Activated CD4-positive, alpha-beta T cell treated with anti-CD3 and anti-CD28 coated beads, Interleukin-2, Interleukin-4, amounts not matched to agents 100 ng/mL and 50 ng/mL, durations not matched to agents 16 hours and 8 hours (primary cell): ENCODE results near the gene CALR.
"Not testable (repeated sequence)": the region's sequence is repeated elsewhere in the genome, so short reads cannot be mapped to it uniquely, and the experiment has no call there.

ENCODE experiments used
- DNase-seq: peaks from one replicate; pipeline ENCODE4 v3.0.0-alpha.2; 2020; ENCODE audit warnings: low spot score

The CALR gene

DNA sequence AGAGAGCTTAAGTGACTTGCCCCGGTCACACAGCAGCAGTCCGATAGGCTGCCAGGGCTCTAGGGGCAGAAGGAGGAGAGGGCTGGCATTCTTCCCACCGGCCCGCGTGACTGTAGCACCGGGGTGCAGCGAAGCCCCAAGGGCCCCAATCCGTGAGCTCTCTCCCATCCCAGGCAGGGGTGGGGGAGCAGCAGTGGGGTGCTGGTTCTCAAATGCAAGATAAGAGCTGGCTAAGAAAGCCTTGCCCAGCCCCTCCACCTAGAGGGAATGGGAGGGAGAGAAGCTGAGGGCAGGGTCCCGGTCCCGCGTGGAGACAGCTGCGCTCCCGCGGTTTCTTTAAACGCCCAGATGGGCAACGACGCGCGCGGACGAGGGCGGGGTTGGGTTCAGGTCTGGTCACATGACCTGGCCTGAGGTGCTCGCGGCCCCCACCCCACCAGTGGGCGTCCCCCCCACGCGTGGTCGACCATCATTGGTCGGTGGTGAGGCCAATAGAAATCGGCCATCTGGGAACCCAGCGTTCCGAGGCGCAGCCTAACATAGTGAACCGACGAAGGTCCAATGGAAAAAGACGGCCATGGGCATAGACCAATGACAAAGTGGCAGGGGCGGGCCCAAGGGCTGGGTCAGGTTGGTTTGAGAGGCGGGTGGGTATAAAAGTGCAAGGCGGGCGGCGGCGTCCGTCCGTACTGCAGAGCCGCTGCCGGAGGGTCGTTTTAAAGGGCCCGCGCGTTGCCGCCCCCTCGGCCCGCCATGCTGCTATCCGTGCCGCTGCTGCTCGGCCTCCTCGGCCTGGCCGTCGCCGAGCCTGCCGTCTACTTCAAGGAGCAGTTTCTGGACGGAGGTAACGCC is at the start of gene CALR:
Gene CALR (plus strand): TSS at position 683 of the 852 bp plus-strand sequence. CDS start 71 bp downstream, at position 754.
- peak; percentile 100 for DNase-seq

DNA sequence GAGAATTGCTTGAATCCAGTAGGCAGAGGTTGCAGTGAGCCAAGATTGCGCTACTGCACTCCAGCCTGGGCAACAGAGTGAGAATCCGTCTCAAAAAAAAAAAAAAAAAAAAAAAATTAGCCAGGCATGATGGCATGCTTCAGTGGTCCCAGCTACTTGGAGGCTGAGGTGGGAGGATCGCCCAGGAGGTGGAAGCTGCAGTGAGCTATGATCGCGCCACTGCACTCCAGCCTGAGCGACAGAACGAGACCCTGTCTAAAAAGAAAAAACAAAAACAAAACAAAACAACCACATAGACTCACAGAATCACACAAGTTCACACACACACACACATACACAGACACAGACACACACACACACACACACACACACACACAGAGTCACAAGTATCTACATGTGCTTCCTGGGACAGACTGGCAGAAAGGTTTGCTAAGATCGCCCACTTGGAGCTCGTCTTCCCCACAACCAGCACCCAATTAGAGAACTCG is 48.1 kb upstream of the CALR start:
- not testable (repeated sequence) for DNase-seq

DNA sequence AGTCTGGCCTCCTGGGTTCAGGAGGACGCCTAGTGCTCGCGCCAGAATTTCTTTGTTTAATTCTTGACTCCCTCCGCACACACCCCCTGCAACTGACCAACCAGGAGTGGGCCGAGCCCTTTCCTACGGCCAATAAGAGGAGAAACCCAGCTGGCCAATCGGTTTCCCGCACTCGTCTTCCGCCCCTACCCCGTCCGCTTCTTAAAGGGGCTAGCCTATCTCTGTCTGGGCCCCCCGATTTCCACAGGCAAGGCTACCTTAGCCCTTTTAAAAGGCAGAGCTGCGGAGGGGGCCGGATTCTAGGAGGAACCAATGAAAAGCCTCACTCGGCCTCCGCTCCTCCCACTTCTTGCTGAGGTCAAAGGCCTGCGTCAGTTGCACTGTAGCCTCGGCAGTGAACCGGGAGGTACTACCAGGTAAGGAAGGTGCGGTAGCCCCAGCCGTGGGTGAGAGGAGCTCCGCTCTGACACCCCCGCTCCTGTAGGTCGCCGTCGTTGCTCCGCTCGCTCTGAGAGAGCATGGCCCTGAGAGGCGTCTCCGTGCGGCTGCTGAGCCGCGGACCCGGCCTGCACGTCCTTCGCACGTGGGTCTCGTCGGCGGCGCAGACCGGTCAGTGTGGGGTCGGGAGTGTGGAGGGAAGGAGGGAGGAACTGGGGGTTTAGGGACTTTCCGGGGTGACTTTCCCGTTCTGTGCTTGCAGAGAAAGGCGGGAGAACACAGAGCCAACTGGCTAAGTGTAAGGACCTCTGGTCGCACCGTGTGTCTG is 47.4 kb upstream of the CALR start, which contains the start of gene GCDH:
Gene GCDH (plus strand): TSS at position 374 of the 766 bp plus-strand sequence. CDS start 145 bp downstream, at position 519.
- peak; percentile 98 for DNase-seq

DNA sequence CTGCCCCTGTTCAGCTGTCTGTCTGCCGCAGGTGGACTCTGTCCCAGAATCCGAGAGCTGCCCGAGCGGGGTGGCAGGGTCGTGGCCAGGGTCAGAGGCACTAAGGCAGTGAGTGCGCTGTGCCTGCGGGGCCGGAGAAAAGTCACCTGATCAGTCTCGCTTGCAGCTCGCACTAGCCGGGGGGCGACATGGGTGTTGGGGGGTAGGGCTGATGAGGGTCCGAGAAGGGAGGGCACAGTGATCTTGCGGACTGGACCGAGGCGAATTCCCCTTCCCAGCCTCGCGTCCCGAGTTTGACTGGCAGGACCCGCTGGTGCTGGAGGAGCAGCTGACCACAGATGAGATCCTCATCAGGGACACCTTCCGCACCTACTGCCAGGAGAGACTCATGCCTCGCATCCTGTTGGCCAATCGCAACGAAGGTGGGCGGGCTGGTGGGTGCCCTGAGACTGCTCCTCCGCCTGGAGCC is 46.8 kb upstream of the CALR start:
- DNase-seq: no peak

DNA sequence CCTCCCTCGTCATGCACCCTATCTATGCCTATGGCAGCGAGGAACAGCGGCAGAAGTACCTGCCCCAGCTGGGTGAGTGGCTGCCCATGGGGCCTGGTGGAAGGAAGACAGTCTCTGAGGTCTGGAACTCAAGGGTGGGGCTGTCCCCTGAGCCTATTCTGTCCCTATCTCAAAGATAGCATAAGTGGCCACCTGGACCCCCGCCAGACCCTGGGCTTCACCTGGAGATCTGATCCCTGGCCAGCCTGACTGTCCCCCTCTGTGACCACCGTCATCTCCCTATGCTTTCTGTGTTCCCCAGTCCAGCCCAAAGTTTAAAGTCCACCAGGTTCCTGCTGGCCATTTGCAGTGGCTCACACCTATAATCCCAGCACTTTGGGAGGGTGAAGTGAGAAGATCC is 44.8 kb upstream of the CALR start:
- no peak for DNase-seq

DNA sequence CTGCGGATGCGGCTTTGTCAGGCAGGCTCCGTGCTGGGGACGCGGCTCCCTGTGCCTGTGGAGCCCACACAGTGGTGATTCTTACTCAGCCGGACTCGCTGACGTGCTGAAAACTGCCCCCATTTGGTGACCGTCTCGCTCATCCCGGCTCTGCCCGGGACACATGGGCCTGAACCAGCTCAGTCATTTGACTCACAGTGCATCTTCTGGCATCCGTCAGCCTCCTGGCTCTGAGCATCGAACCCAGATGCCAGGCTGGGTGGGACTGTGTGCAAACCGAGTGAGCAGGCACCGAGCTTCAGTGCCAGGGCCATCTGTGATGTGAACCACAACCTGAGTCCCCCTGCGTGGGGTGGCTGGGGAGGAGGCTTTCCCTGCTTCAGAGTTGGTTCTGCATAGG is 41.9 kb upstream of the CALR start:
- no peak for DNase-seq

DNA sequence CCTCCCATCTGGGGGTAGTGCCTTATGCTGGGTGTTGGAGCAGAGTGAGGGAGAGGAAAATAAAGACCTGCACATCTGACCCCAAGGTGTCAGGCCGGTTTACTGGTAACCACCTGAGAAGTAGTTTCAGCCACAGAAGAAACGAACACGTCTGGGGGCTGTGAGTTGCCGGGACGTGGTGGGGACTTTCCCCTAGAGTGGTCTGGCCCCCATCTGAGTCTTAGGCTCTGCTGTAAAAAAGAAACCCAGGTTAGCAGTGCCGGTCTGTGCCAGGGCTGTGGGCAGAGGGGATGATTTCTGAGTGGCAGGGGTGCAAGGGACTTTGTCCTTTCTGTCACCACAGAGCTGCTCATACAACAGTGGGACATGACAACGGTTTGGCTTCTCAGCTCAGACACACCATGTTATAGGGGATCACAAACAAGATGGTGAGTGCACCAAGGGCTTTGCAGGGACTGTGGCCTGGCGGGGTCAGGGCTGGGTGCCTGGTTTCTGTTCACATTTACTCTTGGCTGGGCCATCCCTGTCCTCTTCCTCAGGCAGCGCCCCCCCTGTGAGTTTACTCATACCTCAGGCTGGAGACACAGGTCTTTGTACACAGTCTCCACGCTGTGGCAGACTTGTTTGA is 38.4 kb upstream of the CALR start:
- peak; percentile 55 for DNase-seq

DNA sequence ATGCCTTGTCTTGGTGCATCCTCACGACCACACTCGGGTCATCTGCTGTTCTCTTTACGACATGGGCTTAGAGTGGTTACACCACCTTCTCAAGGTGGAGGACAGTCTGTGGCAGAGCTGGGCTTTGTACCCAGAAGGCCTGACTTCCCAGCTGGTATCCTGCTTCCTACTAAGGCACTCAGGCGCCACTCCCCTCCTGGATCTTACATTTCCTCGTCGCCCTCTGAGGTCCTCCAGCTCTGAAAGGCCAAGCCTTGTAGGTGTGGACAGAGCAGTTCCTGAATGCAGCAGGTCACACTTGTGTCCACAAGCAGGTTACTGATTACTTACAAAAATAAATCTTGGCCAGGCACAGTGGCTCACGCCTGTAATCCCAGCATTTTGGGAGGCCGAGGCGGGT is 31.2 kb upstream of the CALR start:
- DNase-seq: no peak

DNA sequence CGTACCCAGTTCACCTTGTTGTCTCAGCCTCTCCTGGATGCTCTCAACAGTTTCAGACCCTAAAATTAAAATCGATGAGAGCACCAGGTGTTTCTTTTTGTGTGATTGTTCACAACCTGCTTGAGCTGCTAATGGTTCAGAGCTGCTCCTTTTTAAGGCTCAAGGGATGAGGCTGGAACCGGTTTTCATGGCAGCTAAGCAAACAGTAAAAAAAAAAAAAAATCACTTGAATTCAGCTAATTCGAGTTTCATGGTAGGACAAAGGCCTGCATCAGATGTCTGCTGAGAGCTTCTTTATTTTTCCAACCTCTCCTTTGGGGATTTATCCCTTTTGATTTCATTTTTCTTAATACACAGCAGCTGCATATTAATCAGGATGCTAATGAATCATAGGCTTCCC is 25.8 kb upstream of the CALR start:
- DNase-seq: no peak

DNA sequence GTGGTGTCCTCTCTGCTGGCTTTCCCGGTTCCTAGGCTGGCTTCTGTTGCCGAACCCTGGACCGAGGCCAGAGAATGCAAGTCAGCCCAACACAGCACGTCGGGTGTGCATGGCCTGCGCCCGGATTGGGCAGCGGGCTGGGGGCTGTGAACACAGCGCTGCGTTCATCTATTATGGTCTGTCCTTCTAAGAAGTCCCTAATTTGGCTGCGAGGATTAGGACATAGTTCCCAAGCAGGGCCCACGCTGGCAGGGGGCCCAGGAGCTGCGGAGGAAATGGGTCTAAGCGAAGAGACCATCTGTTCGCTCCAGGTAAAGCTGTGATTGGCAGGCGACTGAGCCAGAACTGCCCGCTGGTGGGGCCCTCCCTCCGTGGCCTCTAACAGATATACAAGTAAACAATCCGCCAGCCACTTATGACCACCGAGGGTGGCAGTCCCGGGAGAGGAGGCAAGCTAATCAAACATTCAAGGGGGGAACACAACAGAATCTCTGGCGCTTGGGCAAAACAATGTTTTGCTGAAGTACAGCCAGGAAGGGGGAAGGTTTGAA is 25.3 kb upstream of the CALR start:
- DNase-seq: no peak

DNA sequence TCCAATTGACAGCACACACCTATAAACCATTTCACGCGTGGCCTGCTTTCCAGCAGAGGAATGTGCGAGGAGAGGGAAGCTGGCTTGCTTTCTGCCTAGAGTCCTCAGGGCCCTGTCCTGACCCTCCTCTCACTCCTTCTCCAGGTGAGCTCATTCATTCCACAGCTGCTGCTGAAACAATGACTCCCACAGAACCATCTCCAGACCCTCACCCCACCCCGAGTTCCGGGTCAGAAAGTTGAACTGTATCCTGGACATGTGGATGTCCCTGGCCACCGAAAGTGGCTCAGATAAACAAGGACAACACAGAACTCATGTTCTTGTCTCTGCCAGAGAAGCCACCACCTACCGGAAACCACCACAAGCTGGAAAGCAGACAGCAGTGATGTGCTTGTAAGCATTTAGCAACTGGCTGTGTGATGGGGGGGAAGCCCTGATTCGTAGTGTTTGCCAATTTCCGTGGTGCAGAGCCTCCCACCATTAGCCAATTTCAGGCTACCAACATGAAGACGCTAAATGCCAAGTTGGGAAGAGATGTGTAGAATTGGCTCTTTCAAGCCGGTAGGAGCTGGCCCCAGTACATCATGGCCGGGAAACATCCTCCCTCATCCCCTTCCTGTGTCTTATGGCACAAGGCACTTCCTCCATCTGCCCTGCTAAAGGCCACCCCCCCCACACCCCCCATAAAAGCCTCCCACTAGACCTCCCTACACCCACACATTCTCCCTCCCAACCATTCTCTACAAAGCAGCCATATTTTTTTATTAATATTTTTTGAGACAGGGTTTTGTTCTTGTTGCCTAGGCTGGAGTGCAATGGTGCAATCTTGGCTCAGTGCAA is 24.3 kb upstream of the CALR start:
- DNase-seq: peak; percentile 49

DNA sequence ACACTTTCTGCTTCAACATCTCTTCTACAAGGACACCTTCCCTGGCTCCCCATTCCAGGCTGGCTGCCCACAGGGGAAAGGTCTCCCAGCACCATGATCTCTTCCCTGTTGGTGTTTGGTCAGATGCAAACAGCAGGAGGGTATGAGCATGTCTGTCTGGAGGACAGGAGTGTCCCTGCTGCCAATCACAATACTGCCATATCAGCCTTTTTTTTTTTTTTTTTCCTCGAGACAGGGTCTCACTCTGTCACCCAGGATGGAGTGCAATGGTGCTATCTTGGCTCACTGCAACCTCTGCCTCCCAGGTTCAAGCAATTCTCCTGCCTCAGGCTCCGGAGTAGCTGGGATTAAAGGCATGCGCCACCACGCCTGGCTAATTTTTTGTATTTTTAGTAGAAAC is 22.5 kb upstream of the CALR start:
- DNase-seq: not testable (repeated sequence)

DNA sequence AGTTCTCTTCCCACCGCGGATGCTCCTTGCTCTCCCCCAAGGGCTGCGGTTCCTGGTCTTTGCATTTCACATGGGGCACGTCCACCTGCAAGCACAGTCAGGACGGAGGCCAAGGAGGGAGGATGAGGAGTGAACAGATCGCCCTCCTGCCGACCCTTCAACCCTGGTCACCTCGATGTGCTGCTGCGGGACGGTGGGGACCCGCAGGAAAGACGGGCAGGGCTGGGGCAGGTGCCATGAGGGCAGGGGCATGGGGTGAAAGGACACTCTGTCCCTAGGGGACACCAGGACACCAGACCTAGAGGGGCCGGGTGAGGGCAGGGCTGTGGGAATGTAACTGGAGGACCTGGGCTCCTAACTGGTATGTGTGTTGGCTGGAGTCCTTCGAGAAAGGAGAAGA is 20.2 kb upstream of the CALR start:
- DNase-seq: no peak

DNA sequence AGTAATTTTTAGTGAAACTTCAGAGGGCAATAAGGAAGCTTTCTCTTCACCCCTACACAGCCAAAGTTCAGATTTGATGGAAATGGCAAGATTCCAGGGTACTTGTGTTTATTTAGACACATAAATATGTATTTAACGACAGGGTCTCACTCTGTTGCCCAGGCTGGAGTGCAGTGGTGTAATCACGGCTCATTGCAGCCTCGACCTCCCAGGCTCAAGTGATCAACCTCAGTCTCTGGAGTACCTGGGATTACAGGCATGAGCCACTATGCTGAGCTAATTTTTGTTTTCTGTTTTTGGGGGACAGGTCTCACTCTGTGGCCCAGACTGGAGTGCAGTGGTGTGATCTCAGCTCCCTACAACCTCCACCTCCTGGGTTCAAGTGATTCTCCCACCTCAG is 17.4 kb upstream of the CALR start:
- no peak for DNase-seq

DNA sequence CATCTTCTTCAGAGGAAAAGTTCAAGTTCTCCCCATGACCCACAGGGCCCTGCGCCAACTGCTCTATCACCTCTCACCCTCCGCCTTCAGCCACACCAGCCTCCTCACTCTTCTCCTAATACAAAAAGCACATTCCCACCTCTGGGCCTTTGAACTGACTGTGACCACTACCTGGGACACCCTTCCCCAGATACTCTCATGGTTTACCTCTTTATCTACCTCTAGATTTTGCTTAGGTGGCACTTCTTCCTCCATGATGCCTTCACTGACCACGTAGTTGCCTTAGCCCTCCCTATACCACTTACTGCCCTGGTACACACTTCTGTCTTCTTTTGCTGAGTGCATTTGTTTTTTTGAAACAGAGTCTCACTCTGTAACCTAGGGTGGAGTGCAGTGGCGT is 15.4 kb upstream of the CALR start:
- DNase-seq: no peak

DNA sequence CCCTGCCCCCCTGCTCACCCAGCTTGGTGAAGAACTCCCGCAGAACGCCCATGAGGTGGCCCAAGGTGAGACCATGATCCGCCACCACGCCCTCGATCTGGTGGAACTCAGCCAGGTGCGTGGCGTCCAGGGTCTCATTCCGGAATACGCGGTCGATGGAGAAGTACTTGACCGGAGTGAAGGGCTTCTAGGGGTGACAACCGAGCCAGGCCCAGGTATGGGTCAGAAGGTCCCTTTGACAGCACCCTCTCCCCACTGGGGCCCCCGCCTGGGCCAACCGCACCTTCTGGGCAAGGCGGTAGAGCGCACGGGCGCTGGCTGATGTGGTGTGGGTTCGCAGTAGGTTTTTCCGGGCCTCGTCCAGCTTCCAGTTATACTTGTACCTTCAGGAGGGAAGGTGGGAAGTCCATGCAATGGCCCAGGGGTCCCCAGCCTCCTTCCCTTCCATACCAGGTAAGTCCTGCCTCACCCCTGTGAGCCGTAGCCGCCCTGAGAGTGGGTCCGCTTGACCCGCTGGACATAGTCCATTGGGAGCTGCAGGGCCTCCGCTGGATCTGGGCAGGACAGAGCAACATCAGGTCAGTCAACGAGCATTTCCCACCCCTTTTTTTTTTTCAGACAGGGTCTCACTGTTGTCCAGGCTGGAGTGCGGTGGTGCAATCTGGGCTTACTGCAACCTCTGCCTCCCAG is 13.6 kb upstream of the CALR start:
- no peak for DNase-seq

DNA sequence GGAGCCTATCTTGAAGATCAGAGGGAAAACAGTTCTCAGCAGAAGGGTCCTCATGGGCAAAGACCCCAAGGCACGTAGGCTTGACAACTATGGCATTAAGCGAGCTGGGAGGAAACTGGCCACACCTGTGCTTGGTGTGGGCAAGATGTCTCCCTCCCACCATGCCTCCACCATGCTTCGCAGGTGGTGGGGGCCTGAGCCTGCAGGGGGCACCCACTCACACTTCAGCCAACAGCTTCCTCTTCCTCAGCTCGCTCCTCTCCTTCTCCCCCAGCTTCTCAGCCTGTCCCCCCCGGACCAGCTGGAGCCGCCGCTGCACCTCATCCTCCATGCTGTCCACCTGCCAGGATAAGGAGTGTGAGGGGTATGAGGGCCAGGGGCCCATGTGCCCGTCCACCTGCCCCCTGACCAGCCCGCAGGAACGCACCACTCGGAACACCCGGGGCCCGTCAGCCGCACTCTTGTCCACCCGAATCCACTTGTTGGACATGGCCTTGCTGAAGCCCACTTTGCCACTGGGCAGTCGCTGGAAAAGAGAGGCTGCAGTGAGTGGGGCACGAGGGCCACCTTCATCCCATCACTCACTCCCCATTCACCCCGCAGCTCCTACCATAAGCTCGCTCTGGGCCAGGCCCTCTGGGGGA is 8.3 kb upstream of the CALR start:
- DNase-seq: no peak

DNA sequence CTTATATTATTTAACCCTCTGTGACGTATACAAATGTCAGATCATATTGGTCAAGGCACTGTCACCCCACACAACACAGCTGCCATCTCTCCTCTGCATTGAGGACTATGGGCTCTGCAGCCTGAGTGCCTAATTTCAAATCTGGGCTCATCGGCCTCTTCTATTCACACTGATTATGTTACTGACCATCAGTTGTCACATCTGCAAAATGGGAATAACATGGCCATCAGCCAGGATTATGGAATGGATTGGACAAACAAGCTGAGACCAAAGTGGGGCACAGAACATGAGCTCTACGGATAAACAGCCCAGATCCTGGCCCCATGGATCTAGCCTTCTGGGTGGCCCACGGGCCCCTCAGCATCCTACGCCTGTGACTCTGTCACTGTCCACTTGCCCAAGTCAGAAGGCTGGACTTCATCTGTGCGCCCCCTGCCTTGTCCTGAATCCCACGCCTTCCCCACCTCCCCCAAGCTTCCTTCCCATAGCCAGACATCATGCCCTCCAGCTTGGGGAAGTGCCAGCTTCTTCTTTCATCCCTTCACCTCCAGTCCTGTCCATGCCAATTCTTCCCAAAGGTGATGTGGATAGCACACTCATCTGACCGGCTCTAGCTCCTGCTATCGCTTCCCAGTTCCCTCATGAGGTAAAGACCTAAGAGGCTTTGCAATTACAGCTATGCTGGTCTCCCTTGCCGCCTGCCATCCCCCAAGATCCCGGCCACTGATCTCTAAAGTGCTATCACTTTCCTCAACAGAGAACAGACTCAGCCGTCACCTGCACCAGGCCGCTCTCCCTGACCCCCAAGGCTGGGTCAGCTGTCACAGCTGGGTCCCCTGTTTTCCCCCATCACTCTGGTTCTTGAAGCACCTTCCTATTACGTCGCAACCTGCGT is 5.8 kb upstream of the CALR start:
- DNase-seq: no peak
